Liver (tissue), 3 donors: ENCODE data around the gene UBQLN3.

Source experiments
- GABPA ChIP-seq, 2 donors: IDR thresholded peaks in 1 of 2; conservative IDR thresholded peaks in 1 of 2; 2 replicates each; pipeline ENCODE4 v1.6.1; 2016; ENCODE audit warnings: antibody characterized with exemption in 2 of 2, mild to moderate bottlenecking in 1 of 2, moderate library complexity in 1 of 2
- JUND ChIP-seq, 2 donors: IDR thresholded peaks; 2 replicates each; pipeline ENCODE4 v1.6.1; 2016; ENCODE audit warnings: antibody characterized with exemption in 2 of 2
- RAD21 ChIP-seq, 2 donors: IDR thresholded peaks; 2 replicates each; pipeline ENCODE4 v1.6.1; 2016; ENCODE audit warnings: antibody characterized with exemption in 2 of 2, mild to moderate bottlenecking in 2 of 2
- REST ChIP-seq: IDR thresholded peaks from 2 replicates; pipeline ENCODE4 v1.6.1; 2016; ENCODE audit warnings: antibody characterized with exemption, mild to moderate bottlenecking
- SP1 ChIP-seq: IDR thresholded peaks from 2 replicates; pipeline ENCODE4 v1.6.1; 2018; ENCODE audit warnings: antibody characterized with exemption, mild to moderate bottlenecking
- TAF1 ChIP-seq: conservative IDR thresholded peaks from 2 replicates; pipeline ENCODE4 v1.6.1; 2016; ENCODE audit warnings: antibody characterized with exemption, mild to moderate bottlenecking
- YY1 ChIP-seq: IDR thresholded peaks from 2 replicates; pipeline ENCODE4 v1.6.1; 2016; ENCODE audit warnings: antibody characterized with exemption, mild to moderate bottlenecking
- ZBTB33 ChIP-seq: IDR thresholded peaks from 2 replicates; pipeline ENCODE4 v1.6.1; 2016; ENCODE audit warnings: antibody characterized with exemption
- TF ChIP-seq, protein P1 (sequence below): fragments of 150-350 bp; IDR thresholded peaks from 2 replicates; pipeline ENCODE4 v1.5.1; 2017; ENCODE audit warnings: improper control_type of control experiment, low read depth, low read length; ENCODE audit not compliant: missing input control
- TF ChIP-seq, protein P2 (sequence below): IDR thresholded peaks from 2 replicates; pipeline ENCODE4 v1.6.1; 2016; ENCODE audit warnings: antibody characterized with exemption
- donor health status: healthy.
- donor health status: healthy.

DNA sequence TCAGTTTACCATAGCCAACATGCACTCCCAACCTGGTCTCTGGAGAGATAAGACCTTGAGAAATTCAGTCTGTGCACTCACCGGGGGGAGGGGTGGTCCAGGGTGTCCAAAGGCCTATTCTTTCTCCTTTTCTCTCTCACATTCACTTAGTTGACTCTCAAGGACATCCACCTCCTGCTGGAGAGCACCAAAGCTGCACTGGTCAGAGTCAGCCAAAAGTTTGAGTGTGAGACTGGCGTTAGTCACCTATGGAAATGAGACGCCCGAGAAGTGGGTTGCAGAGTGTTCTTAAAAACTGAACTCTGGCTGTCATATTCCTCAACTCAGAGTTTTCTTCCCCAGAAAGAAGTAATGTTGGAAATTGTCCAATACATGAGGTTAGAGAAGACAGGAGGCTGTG lies 11.8 kb upstream of the UBQLN3 start:
- TF ChIP-seq RAD21 (IDR thresholded peaks at IDR 0.05) (no peak), TAF1 (no peak), ZBTB33 (no peak), YY1 (no peak), REST (no peak), SP1 (no peak), GABPA (IDR thresholded peaks at IDR 0.05 in 1 of 2, conservative IDR thresholded peaks at IDR 0.05 in 1 of 2) (no peak), JUND (IDR thresholded peaks at IDR 0.05) (no peak)
- TF ChIP-seq, protein P1, sequence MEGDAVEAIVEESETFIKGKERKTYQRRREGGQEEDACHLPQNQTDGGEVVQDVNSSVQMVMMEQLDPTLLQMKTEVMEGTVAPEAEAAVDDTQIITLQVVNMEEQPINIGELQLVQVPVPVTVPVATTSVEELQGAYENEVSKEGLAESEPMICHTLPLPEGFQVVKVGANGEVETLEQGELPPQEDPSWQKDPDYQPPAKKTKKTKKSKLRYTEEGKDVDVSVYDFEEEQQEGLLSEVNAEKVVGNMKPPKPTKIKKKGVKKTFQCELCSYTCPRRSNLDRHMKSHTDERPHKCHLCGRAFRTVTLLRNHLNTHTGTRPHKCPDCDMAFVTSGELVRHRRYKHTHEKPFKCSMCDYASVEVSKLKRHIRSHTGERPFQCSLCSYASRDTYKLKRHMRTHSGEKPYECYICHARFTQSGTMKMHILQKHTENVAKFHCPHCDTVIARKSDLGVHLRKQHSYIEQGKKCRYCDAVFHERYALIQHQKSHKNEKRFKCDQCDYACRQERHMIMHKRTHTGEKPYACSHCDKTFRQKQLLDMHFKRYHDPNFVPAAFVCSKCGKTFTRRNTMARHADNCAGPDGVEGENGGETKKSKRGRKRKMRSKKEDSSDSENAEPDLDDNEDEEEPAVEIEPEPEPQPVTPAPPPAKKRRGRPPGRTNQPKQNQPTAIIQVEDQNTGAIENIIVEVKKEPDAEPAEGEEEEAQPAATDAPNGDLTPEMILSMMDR = no peak
- TF ChIP-seq, protein P2, sequence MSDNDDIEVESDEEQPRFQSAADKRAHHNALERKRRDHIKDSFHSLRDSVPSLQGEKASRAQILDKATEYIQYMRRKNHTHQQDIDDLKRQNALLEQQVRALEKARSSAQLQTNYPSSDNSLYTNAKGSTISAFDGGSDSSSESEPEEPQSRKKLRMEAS = no peak
